Left renal pelvis (tissue), 4 donors: ENCODE results near the gene MTHFD2. TPM values are rescaled to one million over a fixed set of nuclear protein-coding genes. Genes with fewer than 3 reads are reported as not detected.
"Not testable (repeated sequence)": the region's sequence is repeated elsewhere in the genome, so short reads cannot be mapped to it uniquely, and the experiment has no call there.

Experiments used
- DNase-seq, 4 donors: peaks; one replicate each; pipeline ENCODE4 v3.0.0-alpha.2; 2013; ENCODE audit warnings: low read depth in 4 of 4, low spot score in 3 of 4
- polyA plus RNA-seq, 4 donors: library from polyadenylated mRNA; unstranded; fragments of 120-200 nt; gene quantifications; one replicate each; pipeline ENCODE4 v1.2.1, GENCODE V29; 2013; ENCODE audit not compliant: insufficient read length in 4 of 4

The MTHFD2 gene
- polyA plus RNA-seq, 4 donors, result 26.2 to 30.1 (median 29.4) TPM

DNA sequence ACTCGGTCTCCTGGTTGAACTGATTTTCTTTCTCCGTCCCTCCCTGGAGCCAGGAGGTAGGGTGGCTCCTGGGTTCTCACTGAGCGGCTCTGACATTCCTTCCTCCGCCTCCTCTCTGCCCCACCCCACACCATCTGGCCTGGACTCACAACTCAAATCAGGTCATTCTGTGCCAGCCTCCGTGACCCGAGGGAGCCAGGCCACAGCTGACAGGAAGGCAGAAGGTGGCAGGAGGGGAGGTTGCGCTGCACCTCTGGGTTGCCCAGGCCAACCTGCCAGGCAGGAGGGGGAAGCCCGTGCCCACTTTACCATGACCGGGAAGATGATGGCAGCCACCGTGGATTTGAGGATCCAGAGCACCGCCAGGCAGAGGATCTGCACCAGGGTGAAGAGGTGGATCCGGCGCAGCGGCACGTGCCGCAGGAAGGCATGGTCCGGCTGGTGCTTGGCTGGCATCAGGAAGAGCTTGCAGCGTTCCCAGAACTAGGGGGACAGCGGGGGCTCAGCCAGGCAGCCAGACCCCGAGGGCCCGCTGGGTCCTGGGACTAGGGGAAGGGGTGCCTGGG is 28.3 kb downstream of the MTHFD2 start:
- DNase-seq, result no peak

DNA sequence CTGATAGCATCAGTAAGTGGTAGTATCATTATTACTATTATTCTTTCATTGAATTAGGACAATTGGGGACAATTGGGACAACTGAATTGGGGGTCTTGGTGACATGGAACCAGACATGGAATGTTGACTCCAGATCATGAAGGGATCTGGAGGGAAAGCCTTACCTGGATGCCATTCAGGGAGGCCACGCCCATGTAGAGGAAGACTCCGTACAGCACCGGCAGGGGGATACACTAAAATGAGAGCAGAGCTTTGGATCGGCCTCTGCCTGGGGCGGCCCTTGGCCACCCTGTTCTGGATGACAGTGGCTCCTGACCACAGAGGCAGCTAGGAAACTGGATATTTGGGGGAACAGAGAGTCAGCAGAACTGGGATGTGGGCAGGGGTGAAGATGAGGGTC is 29.2 kb downstream of the MTHFD2 start:
- DNase-seq, result no peak

DNA sequence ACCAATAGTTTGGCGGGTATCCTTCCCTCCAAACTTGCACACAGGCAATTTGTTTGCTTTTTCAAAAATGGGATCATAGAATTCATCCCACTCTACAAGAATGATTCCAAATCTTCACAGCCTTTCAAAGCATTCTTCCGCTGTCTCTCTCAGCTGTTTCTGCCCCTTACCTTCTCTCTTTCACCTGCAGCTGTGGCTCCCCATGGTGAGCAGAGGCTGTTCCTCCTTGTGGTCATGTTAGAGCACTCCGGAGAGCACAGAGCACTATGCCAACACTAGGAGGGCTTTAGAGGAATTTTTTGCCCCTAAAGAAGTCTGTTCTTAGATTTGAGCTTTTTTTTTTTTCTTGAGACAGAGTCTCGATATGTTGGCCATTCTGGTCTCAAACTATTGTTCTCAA is 30.4 kb downstream of the MTHFD2 start:
- no peak for DNase-seq

DNA sequence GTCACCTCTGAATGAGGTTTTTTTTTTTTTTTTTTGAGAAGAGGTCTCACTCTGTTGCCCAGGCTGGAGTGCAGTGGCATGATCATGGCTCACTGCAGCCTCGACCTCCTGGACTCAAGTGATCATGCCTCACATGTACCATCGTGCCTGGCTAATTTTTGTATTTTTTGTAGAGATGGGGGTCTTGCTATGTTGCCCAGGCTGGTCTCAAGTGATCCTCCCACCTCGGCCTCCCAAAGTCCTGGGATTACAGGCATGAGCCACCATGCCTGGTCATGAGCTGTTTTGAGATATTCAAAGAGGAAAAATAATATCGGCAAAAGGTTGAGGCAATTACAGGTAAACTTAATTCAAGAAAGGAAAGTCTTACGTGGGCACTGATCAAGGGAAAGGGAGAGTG is 31.4 kb downstream of the MTHFD2 start:
- not testable (repeated sequence) for DNase-seq

DNA sequence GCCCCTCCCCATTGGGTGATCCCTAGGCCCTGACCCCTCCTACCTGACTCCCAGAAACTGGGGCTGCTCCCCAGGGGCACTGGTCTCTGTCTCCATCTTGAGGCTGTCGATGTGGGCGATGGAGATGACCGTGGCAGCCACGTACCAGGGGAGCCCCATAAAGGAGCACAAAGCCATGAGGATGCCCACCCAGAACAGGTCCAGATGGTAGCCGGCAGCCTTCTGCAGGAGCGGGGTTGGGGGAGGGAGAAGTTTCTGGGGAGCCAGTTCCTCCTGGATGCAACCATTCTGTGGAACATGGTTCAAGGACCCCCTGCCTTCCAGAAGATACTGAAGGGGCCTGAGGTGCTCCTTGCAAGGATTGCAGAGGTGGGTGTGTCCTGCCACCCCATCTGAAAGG is 34.0 kb downstream of the MTHFD2 start:
- no peak for DNase-seq

DNA sequence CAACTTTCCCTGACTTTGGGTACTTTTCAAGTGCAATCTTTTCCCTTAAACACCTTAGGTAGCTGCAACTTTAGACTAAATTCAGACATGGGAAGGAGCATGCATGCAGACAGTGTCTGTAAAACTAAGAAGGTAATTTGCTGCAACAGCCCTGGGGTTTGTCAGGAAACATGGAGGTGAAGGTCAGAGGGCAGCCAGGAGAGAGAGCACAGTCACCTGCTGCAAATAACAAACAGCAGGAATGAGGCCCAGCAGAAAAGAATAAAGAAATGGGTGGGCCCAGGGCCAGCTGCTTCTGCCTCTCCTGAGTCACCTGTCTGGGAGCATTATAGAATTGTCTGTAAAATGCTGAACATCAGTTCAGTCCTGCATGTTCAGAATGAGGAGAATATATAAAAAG is 35.2 kb downstream of the MTHFD2 start:
- no peak for DNase-seq

DNA sequence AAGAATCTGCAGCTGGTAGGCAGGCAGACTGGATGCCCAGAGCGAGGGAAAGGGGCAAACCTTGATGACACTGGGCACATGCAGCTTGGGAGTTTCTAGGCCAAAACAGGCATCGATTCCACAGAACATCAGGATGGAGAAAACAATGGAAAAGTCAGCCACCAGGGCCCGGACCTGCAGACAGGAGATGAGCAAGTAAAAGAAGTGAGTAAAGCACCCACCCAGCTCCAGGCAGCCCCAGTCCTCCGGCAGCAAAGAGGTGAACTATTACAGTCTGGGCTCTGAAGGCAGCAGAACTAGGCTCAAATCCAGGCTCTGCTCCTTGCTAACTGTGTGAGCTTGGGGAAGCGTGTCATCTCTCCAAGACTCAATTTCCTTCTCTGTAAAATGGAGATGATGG is 36.6 kb downstream of the MTHFD2 start:
- no peak for DNase-seq

DNA sequence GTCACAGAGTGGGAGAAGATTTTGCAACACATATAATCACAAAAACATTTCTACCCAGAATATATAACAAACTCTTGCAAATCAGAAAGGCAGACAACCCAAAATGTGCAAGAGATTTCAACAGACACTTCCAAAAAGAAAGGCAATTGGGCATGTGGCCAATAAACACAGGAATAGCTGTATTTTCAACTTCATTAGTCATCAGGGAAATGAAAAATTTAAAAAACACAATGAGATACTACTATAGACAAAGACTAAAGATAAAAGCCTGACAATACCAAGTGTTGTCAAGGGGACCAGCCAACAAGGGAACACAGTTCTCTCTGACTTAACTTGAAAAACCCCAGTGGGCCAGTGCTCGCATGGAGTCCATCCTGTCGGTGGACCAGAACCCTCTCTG is 40.5 kb downstream of the MTHFD2 start:
- DNase-seq, result no peak

DNA sequence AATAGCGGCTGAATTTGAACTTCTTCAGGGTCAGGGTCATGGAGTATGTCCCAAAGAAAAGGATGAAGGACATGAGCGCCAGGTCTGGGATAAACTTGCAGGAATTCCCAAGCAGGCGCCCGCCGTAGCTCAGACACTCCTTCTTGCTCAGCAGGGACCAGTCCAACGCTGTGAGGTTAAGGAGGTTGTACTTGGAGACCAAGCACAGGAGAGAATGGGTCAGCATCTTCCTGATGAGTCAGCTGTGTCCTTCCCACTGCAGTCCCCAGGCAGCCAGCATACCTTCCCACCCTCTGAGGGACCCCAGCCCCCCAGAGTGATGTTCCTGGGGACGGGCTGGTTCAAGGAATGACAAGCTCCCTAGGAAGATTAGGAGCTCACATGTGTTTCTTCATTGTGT is 40.9 kb downstream of the MTHFD2 start:
- no peak for DNase-seq

DNA sequence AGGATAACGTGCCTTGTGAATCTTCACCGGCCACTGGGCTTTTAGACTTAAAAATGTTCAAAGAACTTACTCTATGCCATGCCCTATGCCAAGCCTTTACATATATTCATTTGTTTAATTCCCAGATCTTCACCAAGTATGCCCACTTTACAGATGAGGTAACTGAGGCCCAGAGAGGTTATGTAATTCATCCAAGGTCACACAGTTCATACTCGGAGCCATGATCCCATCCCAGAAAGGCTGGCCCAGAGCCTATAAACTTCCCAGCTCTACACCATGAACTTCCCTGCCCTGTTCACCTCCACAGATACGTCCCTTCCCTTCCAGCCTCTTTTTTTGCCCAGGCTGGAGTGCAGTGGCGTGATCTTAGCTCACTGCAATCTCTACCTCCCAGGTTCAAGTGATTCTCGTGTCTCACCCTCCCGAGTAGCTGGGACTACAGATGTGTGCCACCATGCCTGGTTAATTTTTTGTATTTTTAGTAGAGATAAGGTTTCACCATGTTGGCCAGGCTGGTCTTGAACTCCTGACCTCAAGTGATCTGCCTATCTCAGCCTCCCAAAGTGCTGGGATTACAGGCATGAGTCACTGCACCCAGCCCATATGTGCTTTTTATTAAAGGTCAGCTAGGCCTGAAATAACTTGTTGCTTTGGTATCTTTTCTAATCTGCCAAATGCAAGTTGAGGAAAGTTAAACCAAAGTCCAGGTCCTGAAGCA is 44.1 kb downstream of the MTHFD2 start:
- DNase-seq, result no peak

DNA sequence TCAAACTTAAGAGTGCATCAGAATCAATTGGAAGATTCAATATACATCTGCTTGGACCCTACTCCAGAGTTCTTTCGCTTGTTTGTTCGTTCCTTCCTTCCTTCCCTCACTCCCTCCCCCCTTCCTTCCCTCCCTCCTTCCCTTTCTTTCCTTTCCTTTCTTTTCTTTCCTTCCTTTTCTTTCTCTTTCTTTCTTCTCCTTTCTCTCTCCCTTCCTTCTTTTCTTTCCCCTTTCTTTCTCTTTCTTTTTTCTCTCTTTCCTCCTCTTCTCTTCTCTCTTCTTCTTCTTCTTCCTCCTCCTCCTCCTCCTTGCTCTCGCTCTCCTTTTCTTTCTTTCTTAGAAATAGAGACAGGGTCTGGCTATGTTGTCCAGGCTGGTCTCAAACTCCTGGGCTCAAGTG is 45.9 kb downstream of the MTHFD2 start:
- no peak for DNase-seq

DNA sequence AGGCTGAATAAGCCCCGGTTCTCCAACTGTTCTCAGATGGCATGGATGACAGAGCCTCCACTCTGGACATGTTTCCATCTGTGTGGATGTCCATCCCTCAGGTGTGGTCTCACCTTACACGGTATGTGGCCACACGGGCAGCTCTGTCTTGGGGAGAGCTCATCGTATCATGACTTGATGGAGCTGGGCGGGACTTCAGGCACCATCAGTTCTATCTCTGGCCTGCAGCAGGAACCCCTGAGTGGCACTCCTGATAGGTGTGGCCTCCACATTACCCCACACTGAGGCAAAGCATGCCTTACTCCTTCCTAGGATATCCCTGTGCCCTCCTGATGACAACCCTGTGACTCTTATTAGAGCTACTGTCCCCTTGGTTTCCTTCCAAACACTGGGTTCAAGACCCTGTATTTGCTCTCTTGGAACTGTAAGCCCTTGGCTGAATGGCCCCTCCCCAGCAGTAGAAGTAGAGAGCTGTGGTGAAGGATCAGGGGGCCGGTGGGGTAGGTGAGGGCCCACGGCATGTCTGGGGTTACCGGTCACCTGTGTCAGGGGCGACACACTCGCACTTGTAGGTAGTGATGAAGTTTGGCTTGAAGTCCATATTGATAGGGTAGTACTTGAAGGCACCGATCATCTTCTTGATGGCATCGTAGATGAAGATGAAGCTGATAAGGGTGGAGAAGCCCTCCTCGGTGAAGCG is 48.2 kb downstream of the MTHFD2 start:
- DNase-seq, result no peak

DNA sequence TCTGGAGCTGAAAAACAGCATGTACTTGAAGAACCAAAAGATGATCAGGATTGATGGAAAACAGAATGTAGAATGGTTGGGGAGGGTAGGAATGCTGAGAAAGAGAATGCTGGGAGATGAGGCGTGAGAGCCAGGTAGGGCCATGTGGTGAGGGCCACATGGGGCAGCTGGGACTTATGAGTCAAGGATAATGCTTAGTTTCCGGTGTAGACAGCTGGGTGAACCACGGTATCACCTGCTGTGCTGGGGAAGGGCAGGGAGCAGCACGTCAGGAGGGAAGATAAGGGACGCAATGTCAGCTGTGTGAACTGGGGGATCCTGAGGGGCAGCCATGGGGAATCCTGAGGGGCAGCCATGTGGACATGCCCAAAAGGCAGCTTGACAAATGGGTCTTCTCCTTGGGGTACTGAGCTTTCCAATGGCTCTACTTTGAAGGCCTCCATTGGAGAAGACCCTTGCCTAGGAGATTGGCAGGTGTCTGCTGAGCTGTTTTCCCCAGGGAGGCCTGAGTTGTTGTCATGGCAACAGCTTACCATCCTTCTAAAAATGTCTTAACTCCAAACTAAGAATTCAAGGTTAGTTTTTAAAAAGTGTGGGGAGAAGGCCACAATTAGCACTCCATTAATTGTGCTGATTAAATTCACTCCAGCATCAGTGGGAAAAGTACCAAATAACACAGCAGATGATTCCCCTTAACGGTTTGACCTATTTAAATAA is 51.1 kb downstream of the MTHFD2 start:
- DNase-seq, result no peak

DNA sequence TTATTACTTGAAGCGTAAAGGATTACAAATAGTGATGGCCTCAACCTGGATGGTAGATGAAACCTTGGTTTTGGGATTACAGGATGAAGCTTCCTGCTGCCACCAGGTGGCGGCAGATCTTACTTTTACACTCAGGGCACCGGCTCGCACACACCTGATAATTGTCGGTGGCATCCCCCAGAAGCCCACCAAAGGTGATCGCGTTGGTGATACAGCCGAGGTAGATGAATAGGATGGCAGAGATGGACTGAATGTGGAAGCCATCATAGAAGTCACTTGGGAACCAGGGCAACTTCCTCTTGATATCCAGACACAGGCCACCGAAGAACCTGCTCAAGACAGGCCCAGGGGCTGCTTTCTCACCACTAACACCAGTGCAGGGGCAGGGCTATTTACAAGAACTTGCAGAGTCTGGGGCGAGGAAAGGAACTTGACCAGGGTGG is 51.8 kb downstream of the MTHFD2 start:
- DNase-seq, result peak in 3 of 4 donors; percentile 18 to 21 (median 18)

DNA sequence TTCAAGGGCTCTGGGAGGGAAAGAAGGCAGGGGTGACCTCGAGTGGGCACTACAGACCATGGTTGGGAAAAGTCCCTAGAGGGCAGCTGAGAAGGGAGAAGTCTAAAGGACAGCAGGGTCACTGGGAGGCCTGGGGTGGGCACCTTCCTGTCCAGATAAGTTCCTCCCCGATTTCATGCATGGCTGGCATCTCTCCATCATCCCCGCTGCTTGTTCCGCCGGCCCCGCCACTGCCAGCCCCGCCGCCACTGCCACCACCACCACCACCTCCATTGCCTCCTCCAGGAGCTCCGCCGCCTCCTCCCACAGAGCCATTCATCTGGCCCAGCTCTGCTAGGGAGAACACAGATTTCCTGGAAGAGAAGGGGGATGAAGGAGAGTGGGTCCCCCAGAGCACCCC is 53.6 kb downstream of the MTHFD2 start:
- no peak for DNase-seq

DNA sequence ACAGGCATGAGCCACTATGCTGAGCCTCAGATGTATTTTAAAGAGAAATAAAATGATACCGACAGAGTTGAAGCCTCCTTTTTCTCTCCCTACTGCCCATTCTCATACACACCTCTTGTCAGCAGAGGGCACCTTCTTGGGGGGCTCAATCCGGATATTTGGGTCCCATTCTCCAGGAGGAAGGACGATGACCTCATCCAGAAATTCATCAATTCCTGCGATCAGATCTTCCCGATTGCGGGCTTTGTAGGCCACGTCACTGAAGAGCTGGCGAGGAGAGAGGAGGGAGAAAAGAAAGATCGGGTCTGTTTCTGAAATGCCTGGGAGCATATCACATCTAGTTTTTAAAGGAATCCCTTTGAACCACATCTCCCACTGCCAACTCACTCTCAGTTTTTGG is 54.4 kb downstream of the MTHFD2 start:
- DNase-seq, result no peak

DNA sequence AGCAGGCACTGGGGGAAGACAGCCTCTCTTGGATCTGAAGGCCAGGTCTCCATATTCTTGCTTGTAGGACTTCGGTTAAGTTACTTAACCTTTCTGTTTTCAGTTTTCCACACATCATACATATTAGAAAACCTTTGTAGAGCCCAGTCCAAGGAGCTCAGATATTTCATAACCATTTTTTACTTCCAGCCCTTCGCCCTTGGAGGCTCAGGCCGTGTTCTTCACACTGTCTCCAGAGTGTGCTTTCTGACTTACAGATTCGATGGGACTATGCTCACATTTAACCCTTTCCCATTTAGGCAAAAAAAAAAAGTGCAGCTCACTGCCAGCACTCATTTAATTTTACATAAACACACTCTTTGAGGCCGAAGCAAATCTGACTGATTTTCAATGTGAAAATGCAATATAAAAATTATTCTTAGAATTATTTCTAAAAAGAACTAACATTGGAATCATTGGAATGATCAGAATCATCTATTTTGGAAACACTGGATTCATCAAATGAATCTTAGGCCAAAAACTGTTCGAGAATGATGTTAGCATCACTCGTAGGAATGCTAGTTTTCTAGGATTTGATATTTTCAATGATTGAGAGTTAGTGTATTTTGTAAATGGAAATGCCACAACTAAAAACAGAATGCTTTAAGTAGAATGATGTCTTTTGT is 55.0 kb downstream of the MTHFD2 start:
- DNase-seq, result no peak

DNA sequence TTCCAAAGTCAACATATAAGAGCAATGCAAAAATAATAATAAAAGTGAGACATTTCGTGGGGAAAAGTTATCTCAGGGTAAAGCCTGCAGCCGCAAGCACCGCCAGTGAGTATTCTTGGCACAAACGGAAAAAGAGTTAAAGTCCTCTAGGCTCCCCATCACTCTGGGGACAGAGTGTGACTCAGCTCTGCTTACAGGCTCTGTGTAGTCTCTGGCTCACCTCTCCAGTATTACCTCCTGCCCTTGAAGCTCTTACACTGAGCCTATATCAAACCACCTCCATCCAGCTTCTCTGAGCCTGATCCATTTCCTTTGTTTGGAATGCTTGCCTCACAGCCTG is 55.5 kb downstream of the MTHFD2 start:
- no peak for DNase-seq

DNA sequence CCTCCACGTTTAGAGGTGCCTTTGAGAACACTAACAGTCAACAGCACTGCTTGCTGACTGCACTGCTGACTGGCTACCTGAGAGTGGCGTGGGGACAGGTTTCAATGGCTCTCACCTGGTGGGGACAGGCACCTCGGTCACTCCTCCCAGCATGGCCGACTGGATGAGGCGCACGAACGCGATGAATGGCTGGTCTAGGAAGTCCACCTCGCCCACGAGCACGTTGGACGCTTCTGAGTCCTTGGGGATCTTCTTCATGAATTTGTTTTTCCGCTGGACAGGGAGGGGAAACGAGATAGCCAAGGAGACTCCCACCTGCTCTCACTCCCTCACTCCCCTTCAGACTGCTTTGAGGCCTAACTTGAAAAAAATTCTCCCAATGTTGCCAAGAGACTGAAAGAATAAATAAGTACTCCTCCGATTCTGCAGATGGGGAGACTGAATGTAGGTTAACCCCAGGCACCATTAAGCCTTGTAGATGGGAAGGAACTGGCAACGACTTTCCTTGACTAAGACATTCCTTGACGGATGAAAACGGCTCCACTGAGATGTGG is 57.3 kb downstream of the MTHFD2 start:
- no peak for DNase-seq

DNA sequence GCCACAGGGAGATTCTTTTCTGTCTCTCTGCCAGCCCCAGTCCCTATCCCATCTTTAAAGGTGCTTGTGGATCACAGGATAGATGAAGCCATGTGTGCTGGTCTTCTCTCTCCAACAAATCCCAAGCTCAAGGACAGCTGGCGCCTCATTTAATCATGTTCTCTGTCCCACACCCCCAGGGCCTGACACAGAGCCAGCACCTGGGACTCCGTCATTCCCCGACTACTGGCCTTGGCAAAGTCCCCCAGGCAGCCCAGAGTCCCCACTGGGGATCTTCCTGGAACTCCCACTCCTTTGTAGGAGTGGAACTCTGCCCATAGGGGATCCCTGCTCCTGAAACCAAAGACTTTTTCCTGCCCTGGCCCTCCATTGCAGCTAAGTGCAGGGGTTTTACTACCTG is 60.8 kb downstream of the MTHFD2 start:
- no peak for DNase-seq

DNA sequence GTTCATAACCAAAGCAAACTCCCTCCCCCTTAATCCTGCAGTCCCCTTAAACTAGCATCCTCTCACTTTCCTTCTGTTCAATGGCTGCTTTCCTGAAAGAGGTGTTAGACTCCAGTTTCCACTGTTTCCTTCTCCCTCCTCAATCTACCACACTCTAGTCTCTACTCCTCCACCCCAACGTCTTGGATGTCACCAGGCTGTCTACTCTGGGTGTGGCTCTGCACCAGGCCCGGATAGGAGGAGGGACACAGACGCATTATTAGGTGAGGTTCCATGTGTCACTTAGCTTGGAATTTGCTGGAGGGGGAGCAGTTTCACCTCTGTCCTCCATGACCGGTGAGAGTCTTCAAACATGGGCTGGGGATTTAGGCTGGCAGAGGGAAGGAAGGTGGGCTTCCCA is 61.3 kb downstream of the MTHFD2 start:
- DNase-seq, result no peak
